ENCODE data around the gene LZTS2.

LZTS2 gene

DNA sequence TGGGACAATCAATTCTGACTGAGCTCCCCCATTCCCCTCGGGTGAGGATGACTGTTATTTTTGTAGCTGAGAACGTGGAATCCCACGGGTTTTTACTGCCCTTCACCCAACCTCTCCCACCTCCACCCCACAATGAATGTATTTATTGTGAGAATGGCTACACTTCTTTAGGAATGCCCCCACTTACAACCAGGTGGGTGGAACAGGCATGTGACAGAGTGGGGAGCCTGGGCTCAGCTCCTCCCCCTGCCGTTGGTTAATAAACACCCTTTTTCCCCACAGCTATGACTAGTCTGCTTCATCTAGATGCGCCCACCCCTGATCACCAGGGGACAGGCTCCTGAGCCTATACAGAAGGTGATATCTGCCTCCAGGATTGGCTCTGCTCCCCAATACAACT lies 14.3 kb upstream of the LZTS2 start:
- no peaks in the 10 kb centered on the region for H3K9me3 Mint-ChIP-seq
- peaks cover 22% of the 10 kb centered on the region for H3K36me3 Mint-ChIP-seq (ENCODE audit: low read depth)
- H3K4me1 Mint-ChIP-seq = peaks cover 38% of the 10 kb centered on the region
- no peaks in the 10 kb centered on the region for H3K27me3 Mint-ChIP-seq (ENCODE audit: low read depth, poor library complexity)
- peak overlapping the region; percentile 97 for H3K4me3 Mint-ChIP-seq
- TF ChIP-seq, protein P1, sequence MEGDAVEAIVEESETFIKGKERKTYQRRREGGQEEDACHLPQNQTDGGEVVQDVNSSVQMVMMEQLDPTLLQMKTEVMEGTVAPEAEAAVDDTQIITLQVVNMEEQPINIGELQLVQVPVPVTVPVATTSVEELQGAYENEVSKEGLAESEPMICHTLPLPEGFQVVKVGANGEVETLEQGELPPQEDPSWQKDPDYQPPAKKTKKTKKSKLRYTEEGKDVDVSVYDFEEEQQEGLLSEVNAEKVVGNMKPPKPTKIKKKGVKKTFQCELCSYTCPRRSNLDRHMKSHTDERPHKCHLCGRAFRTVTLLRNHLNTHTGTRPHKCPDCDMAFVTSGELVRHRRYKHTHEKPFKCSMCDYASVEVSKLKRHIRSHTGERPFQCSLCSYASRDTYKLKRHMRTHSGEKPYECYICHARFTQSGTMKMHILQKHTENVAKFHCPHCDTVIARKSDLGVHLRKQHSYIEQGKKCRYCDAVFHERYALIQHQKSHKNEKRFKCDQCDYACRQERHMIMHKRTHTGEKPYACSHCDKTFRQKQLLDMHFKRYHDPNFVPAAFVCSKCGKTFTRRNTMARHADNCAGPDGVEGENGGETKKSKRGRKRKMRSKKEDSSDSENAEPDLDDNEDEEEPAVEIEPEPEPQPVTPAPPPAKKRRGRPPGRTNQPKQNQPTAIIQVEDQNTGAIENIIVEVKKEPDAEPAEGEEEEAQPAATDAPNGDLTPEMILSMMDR (IDR thresholded peaks at IDR 0.05) = no peak
- DNase-seq = no peak
- no peak overlapping the region for H3K27ac Mint-ChIP-seq

DNA sequence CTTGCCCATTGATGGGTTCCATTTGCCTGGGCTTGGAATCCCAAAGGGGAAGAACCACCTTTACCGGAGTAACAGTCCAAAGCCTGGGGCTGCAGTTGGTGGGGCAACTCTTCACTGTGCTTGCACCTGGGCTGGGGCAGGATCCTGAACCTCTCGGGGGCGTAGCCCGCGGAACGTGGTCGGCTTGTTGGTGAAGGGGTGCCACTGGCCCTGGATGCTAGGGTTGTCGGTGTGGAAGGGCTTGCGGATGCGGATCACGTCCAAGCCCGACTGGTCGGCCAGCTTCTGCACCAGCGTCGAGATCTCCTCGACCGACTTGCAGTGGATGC lies 13.0 kb upstream of the LZTS2 start:
- Mint-ChIP-seq H3K9me3 (no peaks in the 10 kb centered on the region), H3K4me1 (peaks cover 40% of the 10 kb centered on the region), H3K27ac (no peak overlapping the region), H3K36me3 (ENCODE audit: low read depth) (peaks cover 28% of the 10 kb centered on the region), H3K4me3 (peak overlapping the region; percentile 97), H3K27me3 (ENCODE audit: low read depth, poor library complexity) (no peaks in the 10 kb centered on the region)
- no peak for DNase-seq
- TF ChIP-seq, protein P1 (IDR thresholded peaks at IDR 0.05) = no peak

DNA sequence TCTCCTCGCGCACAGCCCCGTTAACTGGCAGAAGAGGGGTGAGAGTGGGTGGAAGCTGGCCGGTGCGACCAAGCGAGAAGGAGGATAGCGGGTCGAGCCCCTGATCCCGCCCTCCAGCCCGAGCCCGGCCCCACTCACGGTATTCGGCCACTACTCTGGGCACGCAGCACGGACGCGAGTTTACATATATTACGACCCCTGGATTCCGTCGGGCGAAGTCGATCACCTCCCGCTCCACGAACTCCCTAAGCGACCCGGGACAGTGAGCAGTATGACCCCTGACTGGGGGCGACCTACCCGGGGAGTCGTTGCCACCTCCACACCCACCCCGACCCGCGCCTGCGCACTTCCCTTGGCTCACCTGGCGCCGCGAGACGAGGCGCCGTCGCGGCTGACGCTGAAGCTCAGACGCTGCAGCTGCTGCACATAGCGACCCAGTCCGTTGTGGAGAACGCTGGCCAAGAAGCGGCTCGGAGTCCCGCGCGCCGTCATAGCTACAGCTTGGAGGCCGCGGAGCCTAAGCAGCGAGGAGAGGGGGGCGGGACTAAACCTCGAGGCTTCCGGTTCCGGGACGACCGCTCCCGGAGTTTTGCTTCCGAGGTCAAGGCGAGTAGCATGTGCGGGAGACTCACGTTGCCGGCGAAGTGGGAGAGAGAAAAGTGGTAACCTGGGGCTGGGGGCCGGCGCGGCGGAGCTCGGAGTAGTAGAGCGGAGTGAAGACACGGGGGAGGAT lies 12.5 kb upstream of the LZTS2 start, which contains the start of the genes MRPL43 and TWNK:
Gene MRPL43 (minus strand): TSS at position 546 of the 733 bp plus-strand sequence. CDS start 54 bp downstream, at position 492.
Gene TWNK (plus strand): TSS at position 592 of the 733 bp plus-strand sequence. CDS start 668 bp downstream, outside the sequence.
- DNase-seq = peak; percentile 89
- no peaks in the 10 kb centered on the region for H3K27me3 Mint-ChIP-seq (ENCODE audit: low read depth, poor library complexity)
- peak within 1 kb of the TSS; percentile 98 for H3K27ac Mint-ChIP-seq
- peak within 1 kb of the TSS; percentile 97 for H3K4me3 Mint-ChIP-seq
- no peaks in the 10 kb centered on the region for H3K9me3 Mint-ChIP-seq
- TF ChIP-seq, protein P1 (IDR thresholded peaks at IDR 0.05) = no peak
- H3K36me3 Mint-ChIP-seq (ENCODE audit: low read depth) = peaks cover 29% of the 10 kb centered on the region
- peaks cover 40% of the 10 kb centered on the region for H3K4me1 Mint-ChIP-seq

DNA sequence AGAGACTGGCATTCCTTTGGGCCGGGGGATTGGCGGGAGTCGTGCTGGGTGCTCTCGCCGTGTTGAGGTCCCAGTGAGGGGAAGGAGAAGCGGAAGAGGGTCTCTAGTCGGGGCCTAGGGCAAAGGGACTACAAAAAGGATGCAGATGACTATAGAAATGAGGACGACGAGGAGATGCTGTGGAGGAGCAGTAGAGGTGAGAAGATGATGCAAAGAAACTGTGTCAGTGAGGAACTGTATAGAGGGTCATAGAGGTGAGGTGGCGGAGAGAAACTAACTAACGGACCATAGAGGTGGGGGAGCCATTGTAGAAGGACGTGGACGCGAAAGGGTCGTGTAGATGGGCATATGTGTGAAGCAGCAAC lies 11.9 kb upstream of the LZTS2 start:
- Mint-ChIP-seq H3K4me1 (peaks cover 40% of the 10 kb centered on the region), H3K4me3 (peak overlapping the region; percentile 97), H3K27me3 (ENCODE audit: low read depth, poor library complexity) (no peaks in the 10 kb centered on the region), H3K9me3 (no peaks in the 10 kb centered on the region), H3K36me3 (ENCODE audit: low read depth) (peaks cover 28% of the 10 kb centered on the region), H3K27ac (peak overlapping the region; percentile 98)
- TF ChIP-seq, protein P1 (IDR thresholded peaks at IDR 0.05) = no peak
- DNase-seq = no peak

DNA sequence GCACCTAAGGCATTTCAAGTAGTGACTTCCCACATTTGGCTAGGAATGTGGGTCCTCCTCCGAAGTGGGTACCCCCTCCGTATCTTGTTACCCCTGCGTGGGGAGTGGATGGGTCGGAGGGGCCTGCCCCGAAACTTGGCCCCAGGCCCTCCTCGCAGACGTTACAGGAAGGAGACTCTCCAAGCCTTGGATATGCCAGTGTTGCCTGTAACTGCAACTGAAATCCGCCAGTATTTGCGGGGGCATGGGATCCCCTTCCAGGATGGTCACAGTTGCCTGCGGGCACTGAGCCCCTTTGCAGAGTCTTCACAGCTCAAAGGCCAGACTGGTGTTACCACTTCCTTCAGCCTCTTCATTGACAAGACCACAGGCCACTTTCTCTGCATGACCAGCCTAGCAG lies 11.4 kb upstream of the LZTS2 start:
- Mint-ChIP-seq H3K27ac (no peak overlapping the region), H3K9me3 (no peaks in the 10 kb centered on the region), H3K4me3 (peak overlapping the region; percentile 97), H3K27me3 (ENCODE audit: low read depth, poor library complexity) (no peaks in the 10 kb centered on the region), H3K4me1 (peaks cover 40% of the 10 kb centered on the region), H3K36me3 (ENCODE audit: low read depth) (peaks cover 28% of the 10 kb centered on the region)
- no peak for DNase-seq
- TF ChIP-seq, protein P1 (IDR thresholded peaks at IDR 0.05) = no peak

DNA sequence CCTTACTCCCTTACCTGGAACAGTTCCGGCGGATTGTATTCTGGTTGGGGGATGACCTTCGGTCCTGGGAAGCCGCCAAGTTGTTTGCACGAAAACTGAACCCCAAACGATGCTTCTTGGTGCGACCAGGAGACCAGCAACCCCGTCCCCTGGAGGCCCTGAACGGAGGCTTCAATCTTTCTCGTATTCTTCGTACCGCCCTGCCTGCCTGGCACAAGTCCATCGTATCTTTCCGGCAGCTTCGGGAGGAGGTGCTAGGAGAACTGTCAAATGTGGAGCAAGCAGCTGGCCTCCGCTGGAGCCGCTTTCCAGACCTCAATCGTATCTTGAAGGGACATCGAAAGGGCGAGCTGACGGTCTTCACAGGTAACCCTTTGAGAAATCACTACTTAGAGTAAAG lies 10.5 kb upstream of the LZTS2 start:
- H3K4me1 Mint-ChIP-seq = peaks cover 46% of the 10 kb centered on the region
- no peak for DNase-seq
- TF ChIP-seq, protein P1 (IDR thresholded peaks at IDR 0.05) = no peak
- peak overlapping the region; percentile 97 for H3K4me3 Mint-ChIP-seq
- H3K36me3 Mint-ChIP-seq (ENCODE audit: low read depth) = peaks cover 32% of the 10 kb centered on the region
- H3K27me3 Mint-ChIP-seq (ENCODE audit: low read depth, poor library complexity) = no peaks in the 10 kb centered on the region
- H3K9me3 Mint-ChIP-seq = no peaks in the 10 kb centered on the region
- H3K27ac Mint-ChIP-seq = no peak overlapping the region
